Inflammatory macrophage (primary cell): ENCODE measurements around the gene AP1M2.
"Not testable (repeated sequence)": the region's sequence is repeated elsewhere in the genome, so short reads cannot be mapped to it uniquely, and the experiment has no call there.

Source experiments
- DNase-seq, 2 donors: peaks; one replicate each; pipeline ENCODE4 v3.0.0-alpha.2; 2020 to 2022

AP1M2 gene

DNA sequence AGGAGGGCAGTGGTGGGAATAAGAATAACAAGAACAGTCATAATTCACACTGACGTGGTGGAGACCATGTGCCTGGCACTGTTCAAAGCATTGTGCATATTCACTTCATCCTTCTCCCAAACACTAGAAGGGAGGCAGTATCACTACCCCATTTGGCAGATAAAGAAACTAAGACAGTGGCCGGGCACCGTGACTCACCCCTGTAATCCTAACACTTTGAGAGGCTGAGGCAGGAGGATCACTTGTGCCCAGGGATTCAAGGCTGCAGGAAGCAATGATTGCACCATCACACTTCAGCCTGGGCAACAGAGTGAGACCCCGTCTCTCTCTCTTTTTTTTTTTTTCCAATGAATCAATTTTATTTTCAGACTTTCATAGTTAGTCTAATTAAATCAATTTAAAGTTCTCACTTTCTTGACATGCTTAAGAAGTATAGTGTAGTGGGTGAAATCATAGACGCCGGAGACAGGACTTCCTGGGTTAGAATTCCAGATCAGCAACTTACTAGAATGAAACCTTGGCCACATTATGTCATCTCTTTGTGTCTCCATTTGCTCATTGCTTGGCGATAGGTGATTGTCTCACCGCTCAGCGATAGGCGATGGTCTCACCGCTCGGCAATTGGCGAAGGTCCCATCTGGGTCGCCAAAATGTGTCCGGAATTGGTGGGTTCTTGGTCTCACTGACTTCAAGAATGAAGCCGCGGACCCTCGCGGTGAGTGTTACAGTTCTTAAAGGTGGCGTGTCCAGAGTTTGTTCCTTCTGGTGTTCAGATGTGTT lies 48.7 kb downstream of the AP1M2 start:
- peak in 1 of 2 donors; percentile 28 for DNase-seq

DNA sequence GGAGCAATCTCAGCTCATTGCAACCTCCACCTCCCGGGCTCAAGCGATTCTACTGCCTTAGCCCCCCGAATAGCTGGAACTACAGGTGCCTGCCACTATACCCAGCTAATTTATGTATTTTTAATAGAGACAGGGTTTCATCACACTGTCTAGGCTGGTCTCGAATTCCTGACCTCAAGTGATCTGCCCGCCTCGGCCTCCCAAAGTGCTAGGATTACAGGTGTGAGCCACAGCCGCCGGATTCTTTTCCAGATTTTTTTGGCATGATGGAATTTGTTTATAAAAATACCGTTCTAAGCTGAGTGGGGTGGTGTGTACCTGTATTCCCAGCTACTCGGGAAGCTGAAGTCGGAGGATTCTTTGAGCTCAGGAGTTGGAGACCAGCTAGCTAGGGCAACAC lies 49.4 kb downstream of the AP1M2 start:
- no peak for DNase-seq

DNA sequence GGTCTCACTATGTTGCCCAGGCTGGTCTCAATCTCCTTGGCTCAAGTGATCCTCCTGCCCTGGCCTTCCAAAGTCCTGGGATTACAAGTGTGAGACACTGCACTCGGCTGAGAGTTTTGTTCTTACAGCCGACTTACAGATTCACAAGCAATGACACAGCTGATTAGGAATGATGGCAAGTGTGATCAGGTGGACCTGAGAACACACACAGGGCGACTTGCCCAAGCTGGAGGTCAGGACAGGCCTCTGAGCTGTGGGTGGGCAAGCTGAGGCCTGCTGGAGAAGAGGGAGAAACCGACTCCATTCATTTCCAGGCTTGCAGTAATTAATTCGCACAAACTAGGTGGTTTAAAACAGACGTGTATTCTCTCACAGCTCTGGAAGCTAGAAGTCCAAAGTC lies 51.5 kb downstream of the AP1M2 start:
- no peak for DNase-seq

DNA sequence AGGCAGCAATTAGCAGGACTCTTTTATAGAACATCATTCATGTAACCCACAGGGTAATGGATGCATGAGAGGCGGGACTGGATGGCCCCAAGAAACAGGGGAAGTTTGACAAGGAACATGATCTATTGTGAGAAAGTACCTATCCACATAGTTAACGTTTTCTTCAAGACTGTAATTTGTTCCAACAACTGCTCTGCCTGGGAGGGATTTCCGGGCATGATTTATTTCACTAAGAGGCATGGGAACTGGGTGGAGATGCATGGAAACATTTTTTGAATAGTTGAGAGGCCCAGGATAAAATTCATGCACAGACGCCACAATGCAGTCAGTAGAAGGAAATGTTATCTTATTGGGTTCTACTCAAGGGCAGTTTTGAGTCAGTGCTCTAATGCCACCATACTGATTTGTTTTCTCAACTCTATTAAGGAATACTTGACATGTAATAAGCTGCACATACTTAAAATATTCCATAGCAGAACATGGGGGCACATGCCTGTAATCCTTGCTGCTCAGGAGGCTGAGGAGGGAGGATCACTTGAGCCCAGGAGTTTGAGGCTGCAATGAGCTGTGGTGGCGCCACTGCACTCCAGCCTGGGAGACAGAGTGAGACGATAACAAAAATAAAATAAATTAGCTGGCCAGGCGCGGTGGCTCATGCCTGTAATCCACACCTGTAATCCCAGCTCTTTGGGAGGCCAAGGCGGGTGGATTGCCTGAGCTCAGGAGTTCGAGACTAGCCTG lies 53.3 kb downstream of the AP1M2 start:
- no peak for DNase-seq

DNA sequence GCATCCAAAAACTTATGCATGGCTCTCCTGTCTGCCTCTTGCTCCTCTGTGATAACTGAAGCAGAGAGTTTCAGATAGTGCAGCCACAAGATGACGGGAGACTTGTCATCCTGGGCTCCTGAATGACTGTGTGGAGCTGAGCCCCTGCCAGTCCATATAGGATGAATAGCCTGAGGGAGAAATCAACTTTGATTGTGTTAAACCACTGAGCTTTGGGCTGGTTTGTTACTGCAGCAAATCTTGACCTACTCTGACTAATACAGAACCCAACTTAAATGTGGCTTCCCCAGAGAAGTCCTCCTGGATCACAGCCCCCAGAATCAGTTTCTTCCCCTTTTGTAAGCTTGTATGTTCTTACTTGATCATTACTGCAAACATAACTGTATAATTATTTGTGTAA lies 54.7 kb downstream of the AP1M2 start:
- no peak for DNase-seq

DNA sequence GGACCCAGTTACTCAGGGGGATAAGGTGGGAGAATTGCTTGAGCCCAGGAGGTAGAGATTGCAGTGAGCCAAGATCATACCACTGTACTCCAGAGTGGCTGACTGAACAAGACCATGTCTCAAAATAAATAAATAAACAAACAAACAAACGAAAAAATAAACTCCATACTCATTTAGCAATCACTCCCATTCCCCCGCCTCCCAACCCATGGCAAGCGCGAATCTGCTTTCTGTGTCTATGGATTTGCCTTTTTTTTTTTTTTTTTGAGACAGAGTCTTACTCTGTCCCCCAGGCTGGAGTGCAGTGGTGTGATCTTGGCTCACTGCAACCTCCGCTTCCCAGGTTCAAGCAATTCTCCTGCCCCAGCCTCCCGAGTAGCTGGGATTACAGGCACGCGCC lies 60.2 kb downstream of the AP1M2 start:
- DNase-seq: not testable (repeated sequence)

DNA sequence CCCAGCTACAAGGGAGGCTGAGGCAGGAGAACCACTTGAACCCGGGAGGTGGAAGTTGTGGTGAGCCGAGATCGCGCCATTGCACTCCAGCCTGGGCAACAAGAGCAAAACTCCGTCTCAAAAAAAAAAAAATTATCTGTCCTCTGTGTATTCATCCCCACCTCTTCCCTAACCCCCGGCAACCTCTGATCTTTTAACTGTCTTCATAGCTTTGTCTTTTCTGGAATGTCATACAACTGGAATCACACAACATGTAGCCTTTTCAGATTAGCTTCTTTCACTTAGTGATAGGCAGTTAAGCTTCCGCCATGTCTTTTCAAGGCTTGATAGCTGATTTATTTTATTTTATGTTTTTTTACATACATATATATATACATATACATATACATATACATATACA lies 61.5 kb downstream of the AP1M2 start:
- DNase-seq: no peak

DNA sequence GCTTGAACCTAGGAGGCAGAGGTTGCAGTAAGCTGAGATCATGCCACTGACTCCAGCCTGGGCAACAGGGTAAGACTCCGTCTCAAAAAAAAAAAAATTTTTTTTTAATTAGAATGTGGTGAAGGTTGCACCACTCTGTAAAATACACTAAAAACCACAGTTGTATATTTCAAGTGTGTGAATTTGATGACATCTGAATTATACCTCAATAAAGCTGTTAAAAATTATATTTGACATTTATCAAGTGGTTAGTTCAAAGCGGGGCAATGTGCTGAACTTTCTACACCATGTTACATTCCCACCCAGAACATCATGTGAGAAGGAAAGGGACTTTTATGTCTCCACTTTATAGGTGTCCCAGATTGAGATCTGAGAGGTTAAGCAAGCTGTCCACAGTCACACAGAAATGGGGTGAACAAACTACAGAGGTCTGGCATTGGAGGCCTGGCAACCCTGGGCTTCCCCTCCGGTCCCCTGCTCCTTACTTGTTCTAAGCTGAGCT lies 63.9 kb downstream of the AP1M2 start:
- DNase-seq: no peak
